SU-DHL-6 (cell line): ENCODE data around the gene OR2A1.
"Not testable (repeated sequence)": the region's sequence is repeated elsewhere in the genome, so short reads cannot be mapped to it uniquely, and the experiment has no call there.

Experiments
- H2AFZ ChIP-seq: fragments of 200-600 bp; sonication (generic); 2 replicates; pipeline ENCODE4 v1.6.1; 2014; ENCODE audit warnings: low read depth, mild to moderate bottlenecking, moderate library complexity, mixed read lengths, antibody characterized with exemption, low read length; ENCODE audit not compliant: severe bottlenecking
- H3F3A ChIP-seq: fragments of 200-600 bp; shearing (Covaris generic); 2 replicates; pipeline ENCODE4 v1.6.0; 2016; ENCODE audit warnings: antibody characterized with exemption, mild to moderate bottlenecking; ENCODE audit not compliant: insufficient read depth
- H3K27ac ChIP-seq: fragments of 200-600 bp; sonication (generic); 2 replicates; pipeline ENCODE4 v1.5.1; 2016; ENCODE audit warnings: low read depth, mild to moderate bottlenecking, low read length, moderate library complexity, mixed read lengths
- H3K27me3 ChIP-seq: fragments of 200-600 bp; sonication (generic), shearing (Covaris generic); 2 replicates; pipeline ENCODE4 v1.6.0; 2014; ENCODE audit warnings: mild to moderate bottlenecking, low read length
- H3K36me3 ChIP-seq: fragments of 200-600 bp; sonication (generic); 2 replicates; pipeline ENCODE4 v1.6.1; 2014; ENCODE audit warnings: mild to moderate bottlenecking, low read length, mixed read lengths
- H3K4me2 ChIP-seq: fragments of 300-600, 200-600 bp; shearing (Covaris generic), sonication (generic); 2 replicates; pipeline ENCODE4 v1.6.0; 2014; ENCODE audit warnings: low read length, low read depth, mild to moderate bottlenecking; ENCODE audit not compliant: poor library complexity, severe bottlenecking
- H3K4me3 ChIP-seq: fragments of 200-600 bp; sonication (generic); 2 replicates; pipeline ENCODE4 v1.5.1; 2014; ENCODE audit warnings: antibody characterized with exemption, low read length, mild to moderate bottlenecking, mixed read lengths; ENCODE audit not compliant: insufficient read depth, poor library complexity, severe bottlenecking
- H3K79me2 ChIP-seq: fragments of 200-600 bp; sonication (generic); 2 replicates; pipeline ENCODE4 v1.6.1; 2014; ENCODE audit warnings: mild to moderate bottlenecking, low read length, moderate library complexity; ENCODE audit not compliant: insufficient read depth
- H3K9ac ChIP-seq: fragments of 200-600 bp; sonication (generic); 2 replicates; pipeline ENCODE4 v1.7.0; 2014; ENCODE audit warnings: mild to moderate bottlenecking, low read length
- H3K9me2 ChIP-seq: fragments of 200-600 bp; sonication (generic); replicated peaks from 2 replicates; pipeline ENCODE4 v1.6.1; 2014; ENCODE audit warnings: low read length; ENCODE audit not compliant: insufficient read depth
- H3K9me3 ChIP-seq: fragments of 200-600 bp; sonication (generic); 2 replicates; pipeline ENCODE4 v1.6.1; 2014; ENCODE audit warnings: low read length, mixed read lengths; ENCODE audit not compliant: insufficient read depth
- H4K20me1 ChIP-seq: fragments of 200-600 bp; sonication (generic); 2 replicates; pipeline ENCODE4 v1.6.1; 2014; ENCODE audit warnings: low read depth, mild to moderate bottlenecking, antibody characterized with exemption, low read length, moderate library complexity, mixed read lengths

The OR2A1 gene, protein sequence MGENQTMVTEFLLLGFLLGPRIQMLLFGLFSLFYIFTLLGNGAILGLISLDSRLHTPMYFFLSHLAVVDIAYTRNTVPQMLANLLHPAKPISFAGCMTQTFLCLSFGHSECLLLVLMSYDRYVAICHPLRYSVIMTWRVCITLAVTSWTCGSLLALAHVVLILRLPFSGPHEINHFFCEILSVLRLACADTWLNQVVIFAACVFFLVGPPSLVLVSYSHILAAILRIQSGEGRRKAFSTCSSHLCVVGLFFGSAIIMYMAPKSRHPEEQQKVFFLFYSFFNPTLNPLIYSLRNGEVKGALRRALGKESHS

DNA sequence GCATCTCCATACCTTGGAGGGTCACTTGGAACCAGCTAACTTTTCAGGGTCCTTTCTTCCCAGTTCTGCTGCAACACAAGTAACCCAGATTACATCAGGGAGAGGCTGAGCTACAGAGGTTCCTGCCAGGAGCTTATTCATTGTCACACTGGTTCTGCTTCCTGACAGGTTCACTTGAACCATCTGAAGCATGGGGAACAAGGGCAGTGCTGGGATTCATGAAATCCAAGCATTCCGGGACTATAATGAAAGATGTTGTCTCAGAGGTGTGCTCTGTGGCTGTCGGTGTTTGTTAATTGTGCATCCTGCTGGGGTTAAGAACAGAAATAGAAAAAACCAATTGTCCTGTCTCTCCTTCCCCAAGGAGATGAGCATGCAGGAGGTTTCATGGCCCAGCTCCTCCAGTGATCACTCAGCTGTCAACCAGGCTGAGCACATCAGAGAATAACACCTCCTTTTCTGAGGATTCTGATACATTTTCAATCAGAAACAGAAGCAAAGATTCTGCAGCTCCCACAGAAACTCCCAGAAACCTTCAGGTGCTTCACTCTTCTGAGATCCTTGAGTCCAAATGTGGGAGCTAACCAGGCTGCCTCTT, at the start of gene OR2A1:
OR2A1 (plus strand) TSS at position 548 of the 598 bp plus-strand sequence. CDS start 5,706 bp downstream, outside the sequence.
- H3K79me2 ChIP-seq, H3K4me2 ChIP-seq, H3K9me2 ChIP-seq, H3K9me3 ChIP-seq, H3K9ac ChIP-seq, H3K4me3 ChIP-seq, H3F3A ChIP-seq, H2AFZ ChIP-seq, H3K27ac ChIP-seq, H4K20me1 ChIP-seq, H3K36me3 ChIP-seq, H3K27me3 ChIP-seq: not testable (repeated sequence)

DNA sequence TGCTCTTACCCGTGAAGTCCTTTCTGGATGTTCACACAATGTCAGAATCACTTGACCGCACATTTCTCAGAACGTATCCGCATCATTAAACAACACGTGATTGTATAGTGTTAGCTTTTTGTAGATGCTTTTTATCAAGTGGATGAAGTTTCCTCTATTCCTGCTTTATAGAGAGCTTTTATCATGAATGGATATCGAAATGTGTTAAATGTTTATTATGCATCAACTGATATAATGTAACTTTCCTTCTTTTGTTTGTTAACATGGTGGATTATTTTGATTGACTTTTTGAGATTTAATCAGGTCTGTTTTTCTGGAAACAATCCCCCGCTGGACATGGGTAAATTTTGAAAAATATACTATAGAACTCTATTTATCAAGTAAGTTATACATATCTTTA, 47.5 kb upstream of the OR2A1 start, which contains the start of gene OR2A7:
OR2A7 (minus strand) TSS at position 101 of the 400 bp plus-strand sequence. CDS start 5,164 bp downstream, outside the sequence.
- H3K9me2 ChIP-seq, H4K20me1 ChIP-seq, H2AFZ ChIP-seq, H3K4me3 ChIP-seq, H3K27ac ChIP-seq, H3F3A ChIP-seq, H3K36me3 ChIP-seq, H3K9ac ChIP-seq, H3K9me3 ChIP-seq, H3K27me3 ChIP-seq, H3K4me2 ChIP-seq, H3K79me2 ChIP-seq: not testable (repeated sequence)

DNA sequence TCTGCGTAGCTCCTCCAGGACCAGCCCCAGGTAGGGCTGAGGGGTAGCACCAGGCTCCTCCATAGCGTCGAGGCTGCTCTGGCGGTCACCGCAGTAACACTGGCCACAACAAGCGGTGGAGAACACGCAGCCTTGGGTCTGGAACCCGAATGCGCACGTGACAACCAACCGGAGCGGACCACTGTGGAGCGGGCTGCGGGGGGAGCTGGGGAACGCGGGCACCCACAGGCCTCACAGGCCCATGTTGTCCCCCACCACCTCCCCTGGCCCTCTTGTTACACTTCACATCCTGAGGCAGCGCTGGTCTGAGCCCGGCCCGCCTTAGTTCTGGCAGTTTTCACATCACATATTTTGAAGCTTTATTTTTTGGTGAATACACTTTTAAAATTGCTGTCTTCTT, 43.0 kb upstream of the OR2A1 start, which contains the start of gene CTAGE8:
CTAGE8 (minus strand) TSS at position 101 of the 400 bp plus-strand sequence; CDS start at position 63, 38 bp downstream.
- not testable (repeated sequence) for H3K9me2 ChIP-seq, H4K20me1 ChIP-seq, H3K4me3 ChIP-seq, H3K36me3 ChIP-seq, H2AFZ ChIP-seq, H3K9ac ChIP-seq, H3K9me3 ChIP-seq, H3F3A ChIP-seq, H3K27ac ChIP-seq, H3K27me3 ChIP-seq, H3K4me2 ChIP-seq, H3K79me2 ChIP-seq

DNA sequence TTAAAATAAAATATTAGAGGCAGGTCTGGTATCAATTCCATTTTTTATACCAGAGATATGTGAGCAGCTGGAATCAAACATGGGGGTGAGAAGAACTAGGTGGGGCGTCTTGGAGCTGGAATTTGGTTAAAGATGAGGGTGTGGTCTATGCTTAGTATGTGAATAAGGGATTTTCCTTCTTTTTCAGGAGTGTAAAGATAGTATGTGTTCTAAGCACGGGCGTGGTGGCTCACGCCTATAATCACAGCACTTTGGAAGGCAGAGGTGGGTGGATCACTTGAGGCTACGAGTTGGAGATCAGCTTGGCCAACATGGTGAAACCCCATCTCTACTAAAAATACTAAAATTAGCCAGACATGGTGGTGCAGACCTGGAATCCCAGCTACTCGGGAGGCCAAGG, 36.9 kb upstream of the OR2A1 start:
- H3K27ac ChIP-seq, H3F3A ChIP-seq, H3K9ac ChIP-seq, H3K27me3 ChIP-seq, H3K4me2 ChIP-seq, H3K36me3 ChIP-seq, H3K79me2 ChIP-seq, H3K4me3 ChIP-seq, H3K9me3 ChIP-seq, H3K9me2 ChIP-seq, H2AFZ ChIP-seq, H4K20me1 ChIP-seq: not testable (repeated sequence)

DNA sequence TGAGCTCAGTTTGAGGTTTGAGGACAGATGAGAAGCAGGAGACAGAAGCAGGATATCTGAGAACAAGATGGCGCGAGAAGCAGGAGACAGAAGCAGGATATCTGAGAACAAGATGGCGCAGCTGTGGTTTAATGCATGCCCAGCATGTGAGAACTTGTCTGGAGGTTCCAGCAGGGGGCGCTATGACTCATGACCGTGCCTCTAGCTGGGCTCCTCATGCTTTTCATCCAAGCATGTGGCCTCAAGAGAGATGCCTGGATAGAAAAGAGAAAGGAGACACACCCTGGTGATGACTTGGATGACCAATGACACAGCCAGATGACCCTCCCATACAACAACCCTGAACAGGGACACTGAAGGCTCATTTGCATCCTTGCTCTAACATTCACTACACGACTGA, 32.2 kb upstream of the OR2A1 start:
- not testable (repeated sequence) for H3K9me2 ChIP-seq, H3K9me3 ChIP-seq, H3K4me3 ChIP-seq, H2AFZ ChIP-seq, H3K36me3 ChIP-seq, H3K4me2 ChIP-seq, H3K27ac ChIP-seq, H3K9ac ChIP-seq, H3F3A ChIP-seq, H4K20me1 ChIP-seq, H3K27me3 ChIP-seq, H3K79me2 ChIP-seq

DNA sequence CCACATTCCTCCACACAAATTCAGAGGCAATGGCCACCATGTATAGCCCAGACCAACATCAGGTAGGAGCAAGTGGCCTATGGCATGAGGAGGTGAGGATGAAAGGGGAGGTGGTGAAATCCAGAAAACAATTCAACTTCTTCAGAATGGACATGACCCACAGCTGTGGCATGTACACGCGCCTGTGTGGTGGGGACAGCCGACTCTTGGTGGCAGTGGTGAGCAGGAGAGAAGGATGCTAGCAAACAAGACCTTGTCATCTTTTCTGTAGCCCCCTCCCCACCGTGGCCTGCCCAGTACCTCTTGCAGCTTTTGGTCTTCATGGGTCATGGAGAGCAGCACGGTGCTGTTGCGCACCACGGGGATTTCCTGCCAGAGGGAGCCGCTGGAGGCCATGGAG, 30.2 kb upstream of the OR2A1 start:
- H3F3A ChIP-seq, H3K4me2 ChIP-seq, H3K9me2 ChIP-seq, H3K27me3 ChIP-seq, H3K79me2 ChIP-seq, H4K20me1 ChIP-seq, H3K4me3 ChIP-seq, H3K27ac ChIP-seq, H3K9me3 ChIP-seq, H3K9ac ChIP-seq, H2AFZ ChIP-seq, H3K36me3 ChIP-seq: not testable (repeated sequence)

DNA sequence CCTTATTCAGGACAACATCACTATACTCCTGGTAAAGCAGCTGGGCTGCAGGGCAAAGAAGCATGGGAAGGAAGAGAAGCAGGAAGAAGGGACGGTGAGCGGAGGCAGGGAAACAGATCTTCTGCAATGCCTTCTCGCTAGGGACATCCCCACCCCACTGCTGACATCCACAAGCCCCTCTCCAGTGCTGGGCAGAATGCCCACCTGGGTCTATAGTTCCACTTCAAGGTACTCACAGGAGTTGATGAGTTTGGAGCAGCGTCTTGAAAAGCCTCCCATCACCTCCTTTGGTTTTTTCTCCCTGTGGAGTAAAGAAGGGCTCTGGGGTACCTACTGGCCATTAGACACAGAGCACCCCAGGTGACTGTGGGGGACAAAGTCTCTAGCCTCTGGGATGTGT, 29.7 kb upstream of the OR2A1 start:
- not testable (repeated sequence) for H3K4me3 ChIP-seq, H3K9ac ChIP-seq, H3K27me3 ChIP-seq, H3K4me2 ChIP-seq, H2AFZ ChIP-seq, H3F3A ChIP-seq, H3K79me2 ChIP-seq, H3K9me2 ChIP-seq, H3K27ac ChIP-seq, H3K9me3 ChIP-seq, H3K36me3 ChIP-seq, H4K20me1 ChIP-seq

DNA sequence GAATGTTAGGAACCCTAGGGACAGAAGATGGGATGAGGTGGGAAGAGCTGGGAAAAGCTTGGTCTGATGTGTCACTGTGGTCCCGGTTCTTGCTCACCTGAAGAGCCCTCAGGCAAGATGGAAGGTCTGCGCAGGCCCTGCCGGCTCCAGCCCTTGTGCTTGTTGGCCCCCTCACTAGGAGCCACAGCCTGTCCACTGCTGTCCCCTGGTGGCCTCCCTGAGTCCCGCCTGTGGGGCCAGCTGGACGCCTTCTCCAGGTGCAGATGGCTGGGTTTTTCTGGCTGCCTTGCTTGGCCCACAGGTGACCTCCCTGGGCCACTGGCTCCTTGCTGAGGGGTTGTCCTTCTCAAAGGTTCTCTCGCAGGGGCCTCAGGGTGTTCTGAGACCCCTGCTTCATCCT, 28.5 kb upstream of the OR2A1 start:
- H3F3A ChIP-seq: not testable (repeated sequence)

More for the DNA sequence above, 28.5 kb upstream of the OR2A1 start:
- H3K9me2 ChIP-seq, H3K4me3 ChIP-seq, H2AFZ ChIP-seq, H3K36me3 ChIP-seq, H3K27ac ChIP-seq, H3K4me2 ChIP-seq, H3K9ac ChIP-seq, H3K9me3 ChIP-seq, H3K79me2 ChIP-seq, H4K20me1 ChIP-seq, H3K27me3 ChIP-seq: not testable (repeated sequence)
